ENCODE measurements around the gene GPC3. TPM values are rescaled to one million over a fixed set of nuclear protein-coding genes. Genes with fewer than 3 reads are reported as not detected.

Gene GPC3
- total RNA-seq, 2 experiments from 2014 or later: 0.58 to 0.63 TPM

GRCh38 chrX:133804072-133804471 is 181.3 kb downstream of the GPC3 start:
- Mint-ChIP-seq H3K27ac (no peak overlapping the region), H3K4me3 (no peak overlapping the region), H3K4me1 (ENCODE audit: low read depth) (no peaks in the 10 kb centered on the region), H3K36me3 (ENCODE audit: low read depth) (no peaks in the 10 kb centered on the region), H3K9me3 (no peaks in the 10 kb centered on the region), H3K27me3 (no peaks in the 10 kb centered on the region)
- ChIA-PET CTCF (no interaction called here), POLR2A (no interaction called here)
- no peak for TF ChIP-seq CTCF (IDR thresholded peaks at IDR 0.05)
- intact Hi-C loops (cut with micrococcal nuclease): no loop called here
- ATAC-seq (no peak), DNase-seq (no peak)

GRCh38 chrX:133796282-133796681 is 189.1 kb downstream of the GPC3 start:
- Mint-ChIP-seq H3K4me1 (ENCODE audit: low read depth) (no peaks in the 10 kb centered on the region), H3K27ac (no peak overlapping the region), H3K27me3 (no peaks in the 10 kb centered on the region), H3K4me3 (no peak overlapping the region), H3K9me3 (no peaks in the 10 kb centered on the region), H3K36me3 (ENCODE audit: low read depth) (no peaks in the 10 kb centered on the region)
- CTCF ChIA-PET: no interaction called here
- ATAC-seq: no peak
- no peak for DNase-seq
- intact Hi-C loops (cut with micrococcal nuclease): no loop called here
- POLR2A ChIA-PET: no interaction called here
- TF ChIP-seq CTCF (IDR thresholded peaks at IDR 0.05): no peak

- intact Hi-C loops (cut with micrococcal nuclease): loop anchor here (5.0 kb wide), 1 partner anchor 228 kb away; no protein-coding TSS in a partner anchor
- H3K4me1 Mint-ChIP-seq (ENCODE audit: low read depth): no peaks in the 10 kb centered on the region
- ATAC-seq: no peak
- H3K27me3 Mint-ChIP-seq: no peaks in the 10 kb centered on the region
- H3K27ac Mint-ChIP-seq: no peak overlapping the region
- POLR2A ChIA-PET: interaction anchor here (0.6 kb wide), 1 partner anchor 427 kb away, joined by 3 read pairs; no protein-coding TSS in a partner anchor
- H3K9me3 Mint-ChIP-seq: no peaks in the 10 kb centered on the region
- DNase-seq: no peak
- no peak overlapping the region for H3K4me3 Mint-ChIP-seq
- CTCF ChIA-PET: interaction anchor here (1.2 to 3.7 kb wide), 7 partner anchors 128 to 602 kb away, joined by 4 to 31 read pairs (median 9); no protein-coding TSS in a partner anchor
- no peak for TF ChIP-seq CTCF (IDR thresholded peaks at IDR 0.05)
- H3K36me3 Mint-ChIP-seq (ENCODE audit: low read depth): no peaks in the 10 kb centered on the region
Measured at GRCh38 chrX:133794126-133794525, 191.3 kb downstream of the GPC3 start.

GRCh38 chrX:133793626-133794025 is 191.8 kb downstream of the GPC3 start:
- Mint-ChIP-seq H3K36me3 (ENCODE audit: low read depth) (no peaks in the 10 kb centered on the region), H3K4me3 (no peak overlapping the region), H3K4me1 (ENCODE audit: low read depth) (no peaks in the 10 kb centered on the region), H3K27me3 (no peaks in the 10 kb centered on the region), H3K27ac (no peak overlapping the region), H3K9me3 (no peaks in the 10 kb centered on the region)
- intact Hi-C loops (cut with micrococcal nuclease): loop anchor here (5.0 kb wide), 1 partner anchor 229 kb away; no protein-coding TSS in a partner anchor
- CTCF ChIA-PET: interaction anchor here (1.2 to 3.7 kb wide), 7 partner anchors 128 to 603 kb away, joined by 4 to 31 read pairs (median 9); no protein-coding TSS in a partner anchor
- TF ChIP-seq CTCF (IDR thresholded peaks at IDR 0.05): no peak
- POLR2A ChIA-PET: interaction anchor here (0.6 kb wide), 1 partner anchor 428 kb away, joined by 3 read pairs; no protein-coding TSS in a partner anchor
- DNase-seq (no peak), ATAC-seq (no peak)

GRCh38 chrX:133792198-133792953 is 193.0 kb downstream of the GPC3 start:
- H3K4me3 Mint-ChIP-seq: no peak overlapping the region
- no peaks in the 10 kb centered on the region for H3K27me3 Mint-ChIP-seq
- ChIA-PET POLR2A (no interaction called here), CTCF (interaction anchor here (0.6 to 3.7 kb wide), 28 partner anchors 8 to 604 kb away, joined by 3 to 31 read pairs (median 4); no protein-coding TSS in a partner anchor)
- H3K9me3 Mint-ChIP-seq: no peaks in the 10 kb centered on the region
- intact Hi-C loops (cut with micrococcal nuclease): loop anchor here (5.0 kb wide), 1 partner anchor 230 kb away; no protein-coding TSS in a partner anchor
- H3K4me1 Mint-ChIP-seq (ENCODE audit: low read depth): no peaks in the 10 kb centered on the region
- H3K27ac Mint-ChIP-seq: no peak overlapping the region
- ATAC-seq (peak; percentile 74), DNase-seq (peak; percentile 59)
- H3K36me3 Mint-ChIP-seq (ENCODE audit: low read depth): no peaks in the 10 kb centered on the region
- peak; percentile 78 for TF ChIP-seq CTCF (IDR thresholded peaks at IDR 0.05)

All from activated CD8-positive, alpha-beta T cell treated with anti-CD3 and anti-CD28 coated beads for 36 hours (primary cell).